K562 (cell line): ENCODE data around the gene MORC4. TPM values are rescaled to one million over a fixed set of nuclear protein-coding genes. Genes with fewer than 3 reads are reported as not detected.

Experiments used
- ATAC-seq: fragments of 200-7000 bp; cut with Tn5 transposase; 3 replicates; pipeline ENCODE4 v1.9.1; 2020; ENCODE audit warnings: moderate library complexity
- BruUV-seq: library from RNA; stranded (reverse); fragments of 400-500 nt; replicated peaks from 2 replicates; lab custom pipeline; 2021; lab: Mats Ljungman, UMichigan
- CTCF ChIA-PET: fragments of 300-600 bp; formaldehyde crosslinking; extraction: SDS; loops from one replicate; lab custom pipeline; 2021; ENCODE audit warnings: low intra/inter-chr PET ratio; lab: Yijun Ruan, JAX
- POLR2A ChIA-PET: fragments of 300-600, 350-650 bp; sonication (Branson Sonifier 250); formaldehyde crosslinking; extraction: SDS; loops from one replicate; lab custom pipeline; 2021; ENCODE audit warnings: antibody characterized with exemption, inconsistent platforms; lab: Yijun Ruan, JAX
- DNase-seq, 4 experiments: peaks; one replicate each; pipeline versions ENCODE4 v3.0.0 to v3.0.0-alpha.2; 2011 to 2018; ENCODE audit warnings: low spot score in 3 of 4, mixed read lengths in 3 of 4; ENCODE audit errors: extremely low read depth in 1 of 4
- FAIRE-seq: peaks from 2 replicates; lab custom pipeline; 2011; peaks lifted over from hg19 to GRCh38; lab: Jason Lieb, UNC
- H2AFZ ChIP-seq: 2 replicates; pipeline ENCODE4 v1.6.0; 2011; ENCODE audit warnings: low read depth, low read length, control low read depth, inconsistent platforms
- H3K27ac ChIP-seq: fragments of 200-600 bp; 3 replicates; pipeline ENCODE4 v1.8.0; 2011; ENCODE audit warnings: low read depth, mild to moderate bottlenecking, control low read depth, inconsistent platforms, low read length, moderate library complexity, mixed read lengths; ENCODE audit errors: extremely low read depth
- H3K27me3 ChIP-seq, 2 experiments: fragments of 300-600 bp in 1 of 2; 2 replicates in 1 of 2; 3 replicates in 1 of 2; pipeline versions ENCODE4 v1.6.0 to v1.8.0; 2011; ENCODE audit warnings: inconsistent platforms in 2 of 2, low read length in 2 of 2, mild to moderate bottlenecking in 1 of 2, mixed read lengths in 1 of 2, moderate library complexity in 1 of 2; ENCODE audit not compliant: control insufficient read depth in 2 of 2, insufficient read depth in 2 of 2
- H3K36me3 ChIP-seq: fragments of 300-600 bp; 3 replicates; pipeline ENCODE4 v1.8.0; 2011; ENCODE audit warnings: mild to moderate bottlenecking, low read length, inconsistent platforms; ENCODE audit not compliant: control insufficient read depth, insufficient read depth
- H3K4me1 ChIP-seq, 2 experiments: fragments of 200-600 bp in 1 of 2; replicated peaks in 1 of 2; 2 replicates in 1 of 2; 3 replicates in 1 of 2; pipeline versions ENCODE4 v1.5.1 to v1.8.0; 2011; ENCODE audit warnings: inconsistent platforms in 2 of 2, low read length in 2 of 2, mild to moderate bottlenecking in 1 of 2, mixed read lengths in 1 of 2, moderate library complexity in 1 of 2; ENCODE audit not compliant: control insufficient read depth in 2 of 2, insufficient read depth in 2 of 2
- H3K4me2 ChIP-seq: 2 replicates; pipeline ENCODE4 v1.6.1; 2011; ENCODE audit warnings: low read length, control low read depth, inconsistent platforms, mixed read lengths; ENCODE audit not compliant: insufficient read depth
- H3K4me3 ChIP-seq: fragments of 200-600 bp; sonication (generic), shearing (Covaris generic); 2 replicates; pipeline ENCODE4 v1.5.1; 2016; ENCODE audit warnings: control low read depth, inconsistent platforms
- H3K79me2 ChIP-seq: fragments of 200-600 bp; 3 replicates; pipeline ENCODE4 v1.8.0; 2011; ENCODE audit warnings: low read length, inconsistent platforms; ENCODE audit not compliant: control insufficient read depth, insufficient read depth
- H3K9ac ChIP-seq, 2 experiments: 2 replicates each; pipeline versions ENCODE4 v1.6.0 to v1.6.1; 2011; ENCODE audit warnings: low read depth in 2 of 2, low read length in 2 of 2, control low read depth in 1 of 2, inconsistent platforms in 1 of 2, mild to moderate bottlenecking in 1 of 2, mixed read lengths in 1 of 2; ENCODE audit not compliant: insufficient read depth in 1 of 2
- H3K9me1 ChIP-seq: one replicate; pipeline ENCODE4 v1.6.0; 2011; ENCODE audit warnings: inconsistent platforms, mild to moderate bottlenecking, low read length, moderate library complexity; ENCODE audit not compliant: control insufficient read depth, insufficient read depth
- H3K9me3 ChIP-seq: replicated peaks from 2 replicates; pipeline ENCODE4 v1.5.1; 2011; ENCODE audit warnings: low read depth, low read length, inconsistent platforms; ENCODE audit not compliant: control insufficient read depth, insufficient read depth
- H4K20me1 ChIP-seq: replicated peaks from 2 replicates; pipeline ENCODE4 v1.6.1; 2011; ENCODE audit warnings: low read length, inconsistent platforms, mixed read lengths; ENCODE audit not compliant: control insufficient read depth, insufficient read depth
- BACH1 ChIP-seq: fragments of 200-800 bp; sonication (Bioruptor generic); IDR thresholded peaks from 2 replicates; pipeline ENCODE4 v1.6.1; 2016; ENCODE audit warnings: missing genetic modification characterization, missing compliant biosample characterization
- BHLHE40 ChIP-seq: IDR thresholded peaks from 2 replicates; pipeline ENCODE4 v1.6.1; 2011; ENCODE audit warnings: low read length, improper control_type of control experiment
- NUFIP1 ChIP-seq: fragments of 450-650 bp; IDR thresholded peaks from 2 replicates; pipeline ENCODE4 v1.6.1; 2018; ENCODE audit not compliant: partially characterized antibody
- SRSF3 ChIP-seq: fragments of 200-400 bp; formaldehyde crosslinking; IDR thresholded peaks from 2 replicates; pipeline ENCODE4 v1.6.1; 2016; ENCODE audit warnings: mild to moderate bottlenecking, low read length, moderate library complexity; ENCODE audit not compliant: insufficient read depth
- ZNF699 ChIP-seq: fragments of 250-450 bp; sonication (Bioruptor Pico); IDR thresholded peaks from 2 replicates; pipeline ENCODE4 v1.8.0; 2021; ENCODE audit warnings: mild to moderate bottlenecking, moderate library complexity; ENCODE audit not compliant: insufficient replicate concordance
- WGBS: fragments of 100-300 bp; shearing (Covaris generic); methylation state at CpG from one replicate; pipeline ENCODE4 v1.1.6; 2016; ENCODE audit warnings: low coverage, mixed read lengths; ENCODE audit not compliant: insufficient coverage; ENCODE audit errors: missing lambda C conversion rate; 5-methylcytosine and 5-hydroxymethylcytosine counted together
- in situ Hi-C: fragments of 300-500 bp; cut with MboI; formaldehyde crosslinking; loops from 4 replicates; pipeline ENCODE4 v1.15.0; 2018; ENCODE audit warnings: inconsistent platforms, mixed read lengths
- intact Hi-C: fragments of 100-400 bp; cut with micrococcal nuclease; formaldehyde crosslinking; loops from 2 replicates; pipeline ENCODE4 v1.14.2; 2022
- polyA plus RNA-seq, 8 experiments: library from polyadenylated mRNA; depleted of rRNA in 4 of 8; stranded (reverse) in 5 of 8; unstranded in 3 of 8; fragments of >200 nt; fragmentation: Nextera tagmentation in 2 of 8; fragmentation: Illumina TruSeq in 1 of 8; extraction: Ambion mirVana in 2 of 8; extraction: Trizol in 1 of 8; gene quantifications; 2 replicates each; pipeline versions ENCODE4 v1.2.1 to v1.2.3, GENCODE V29; 2011 to 2014; ENCODE audit warnings: inconsistent platforms in 1 of 8, missing spikeins in 1 of 8
- total RNA-seq, 7 experiments: library from RNA; depleted of rRNA in 6 of 7; stranded (reverse); fragments of >200 nt in 6 of 7; fragmentation: Illumina TruSeq in 2 of 7; extraction: Trizol in 2 of 7; gene quantifications; 2 replicates each; pipeline versions ENCODE4 v1.2.1 to v1.2.3, GENCODE V29; 2011 to 2021; ENCODE audit warnings: low replicate concordance in 1 of 7
- TF ChIP-seq, protein P1 (sequence below): sonication (generic); formaldehyde crosslinking; IDR thresholded peaks from 2 replicates; pipeline ENCODE4 v1.4.0; 2020; ENCODE audit warnings: mild to moderate bottlenecking, missing genetic modification reagents

MORC4 gene
- total and polyA plus RNA-seq, 9 of the 15 experiments (the other 6 are each of a cell fraction or from before 2014, with no cell fraction given): 0.04 to 0.53 (median 0.18) TPM

DNA sequence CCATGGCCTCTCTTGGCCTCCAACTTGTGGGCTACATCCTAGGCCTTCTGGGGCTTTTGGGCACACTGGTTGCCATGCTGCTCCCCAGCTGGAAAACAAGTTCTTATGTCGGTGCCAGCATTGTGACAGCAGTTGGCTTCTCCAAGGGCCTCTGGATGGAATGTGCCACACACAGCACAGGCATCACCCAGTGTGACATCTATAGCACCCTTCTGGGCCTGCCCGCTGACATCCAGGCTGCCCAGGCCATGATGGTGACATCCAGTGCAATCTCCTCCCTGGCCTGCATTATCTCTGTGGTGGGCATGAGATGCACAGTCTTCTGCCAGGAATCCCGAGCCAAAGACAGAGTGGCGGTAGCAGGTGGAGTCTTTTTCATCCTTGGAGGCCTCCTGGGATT is 71.8 kb downstream of the MORC4 start:
- 0% methylated on average over 4 of the region's 4 CpGs for WGBS
- TF ChIP-seq BHLHE40: no peak
- no peak for TF ChIP-seq SRSF3
- TF ChIP-seq, protein P1, sequence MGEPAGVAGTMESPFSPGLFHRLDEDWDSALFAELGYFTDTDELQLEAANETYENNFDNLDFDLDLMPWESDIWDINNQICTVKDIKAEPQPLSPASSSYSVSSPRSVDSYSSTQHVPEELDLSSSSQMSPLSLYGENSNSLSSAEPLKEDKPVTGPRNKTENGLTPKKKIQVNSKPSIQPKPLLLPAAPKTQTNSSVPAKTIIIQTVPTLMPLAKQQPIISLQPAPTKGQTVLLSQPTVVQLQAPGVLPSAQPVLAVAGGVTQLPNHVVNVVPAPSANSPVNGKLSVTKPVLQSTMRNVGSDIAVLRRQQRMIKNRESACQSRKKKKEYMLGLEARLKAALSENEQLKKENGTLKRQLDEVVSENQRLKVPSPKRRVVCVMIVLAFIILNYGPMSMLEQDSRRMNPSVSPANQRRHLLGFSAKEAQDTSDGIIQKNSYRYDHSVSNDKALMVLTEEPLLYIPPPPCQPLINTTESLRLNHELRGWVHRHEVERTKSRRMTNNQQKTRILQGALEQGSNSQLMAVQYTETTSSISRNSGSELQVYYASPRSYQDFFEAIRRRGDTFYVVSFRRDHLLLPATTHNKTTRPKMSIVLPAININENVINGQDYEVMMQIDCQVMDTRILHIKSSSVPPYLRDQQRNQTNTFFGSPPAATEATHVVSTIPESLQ (CRISPR knock-in tag): no peak
- no peak for TF ChIP-seq BACH1 (tag)
- no peak for TF ChIP-seq NUFIP1
- TF ChIP-seq ZNF699: no peak
- POLR2A ChIA-PET: no interaction called here
- BruUV-seq: no TSS peak
- H4K20me1 ChIP-seq: no peaks in the 10 kb centered on the region
- ATAC-seq: no peak
- no peak overlapping the region for H3K4me2 ChIP-seq
- H3K9me1 ChIP-seq: no peaks in the 10 kb centered on the region
- no peak overlapping the region for H3K27ac ChIP-seq
- no peaks in the 10 kb centered on the region for H3K79me2 ChIP-seq
- H2AFZ ChIP-seq: no peak overlapping the region
- no peaks in the 10 kb centered on the region for H3K9me3 ChIP-seq
- CTCF ChIA-PET: no interaction called here
- FAIRE-seq: no peak
- no peak overlapping the region for H3K4me3 ChIP-seq
- DNase-seq: no peak
- in situ Hi-C loops: no loop called here
- peaks cover 0 to 3% of the 10 kb centered on the region in 2 experiments; a peak in 1 of 5 replicates for H3K27me3 ChIP-seq
- no peaks in the 10 kb centered on the region; a peak in 1 of 5 replicates for H3K4me1 ChIP-seq
- intact Hi-C loops: no loop called here
- no peak overlapping the region; a peak in 1 of 4 replicates for H3K9ac ChIP-seq
- H3K36me3 ChIP-seq: no peaks in the 10 kb centered on the region
